Choroid plexus epithelial cell (primary cell): Measurements from ENCODE around the gene GPSM3.

ENCODE experiments used
- DNase-seq: peaks from one replicate; pipeline ENCODE4 v3.0.0-alpha.2; 2010; ENCODE audit warnings: low read depth
- H3K4me3 ChIP-seq: 2 replicates; pipeline ENCODE4 v1.5.1; 2011; ENCODE audit warnings: low read depth, mild to moderate bottlenecking, control low read depth, low read length, moderate library complexity
- TF ChIP-seq, protein P1 (sequence below): conservative IDR thresholded peaks from 2 replicates; pipeline ENCODE4 v1.5.1; 2011; ENCODE audit warnings: low read depth, mild to moderate bottlenecking, control low read depth, inconsistent platforms, low read length, moderate library complexity

Gene GPSM3

DNA sequence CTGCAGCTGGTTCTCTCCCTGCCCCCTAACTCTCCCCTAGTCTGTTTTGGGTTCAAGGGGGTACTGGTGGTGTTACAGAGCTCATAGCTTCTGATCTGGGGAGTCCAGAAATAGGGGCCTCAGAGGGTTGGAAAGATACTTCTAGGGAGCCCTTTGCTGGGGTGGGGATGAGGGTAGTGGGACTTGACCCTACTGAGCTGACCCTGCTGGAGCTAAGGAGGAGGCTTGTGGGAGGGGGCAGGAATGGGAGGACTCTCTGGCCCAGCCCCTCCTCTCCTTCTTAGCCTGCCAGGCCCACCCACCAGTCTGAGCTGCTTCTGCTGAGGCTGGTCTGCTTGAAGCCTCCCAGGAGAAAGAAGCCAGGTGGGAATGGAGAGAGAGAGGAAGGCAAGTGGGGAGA is 28.1 kb downstream of the GPSM3 start, which contains the start of gene EGFL8:
Gene EGFL8, plus strand, starts transcription at position 301 of the 400 bp plus-strand sequence. CDS start 1,571 bp downstream, outside the sequence.
- no peak for DNase-seq
- no peak within 1 kb of the TSS for H3K4me3 ChIP-seq
- TF ChIP-seq, protein P1, sequence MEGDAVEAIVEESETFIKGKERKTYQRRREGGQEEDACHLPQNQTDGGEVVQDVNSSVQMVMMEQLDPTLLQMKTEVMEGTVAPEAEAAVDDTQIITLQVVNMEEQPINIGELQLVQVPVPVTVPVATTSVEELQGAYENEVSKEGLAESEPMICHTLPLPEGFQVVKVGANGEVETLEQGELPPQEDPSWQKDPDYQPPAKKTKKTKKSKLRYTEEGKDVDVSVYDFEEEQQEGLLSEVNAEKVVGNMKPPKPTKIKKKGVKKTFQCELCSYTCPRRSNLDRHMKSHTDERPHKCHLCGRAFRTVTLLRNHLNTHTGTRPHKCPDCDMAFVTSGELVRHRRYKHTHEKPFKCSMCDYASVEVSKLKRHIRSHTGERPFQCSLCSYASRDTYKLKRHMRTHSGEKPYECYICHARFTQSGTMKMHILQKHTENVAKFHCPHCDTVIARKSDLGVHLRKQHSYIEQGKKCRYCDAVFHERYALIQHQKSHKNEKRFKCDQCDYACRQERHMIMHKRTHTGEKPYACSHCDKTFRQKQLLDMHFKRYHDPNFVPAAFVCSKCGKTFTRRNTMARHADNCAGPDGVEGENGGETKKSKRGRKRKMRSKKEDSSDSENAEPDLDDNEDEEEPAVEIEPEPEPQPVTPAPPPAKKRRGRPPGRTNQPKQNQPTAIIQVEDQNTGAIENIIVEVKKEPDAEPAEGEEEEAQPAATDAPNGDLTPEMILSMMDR, result no peak

- H3K4me3 ChIP-seq, result no peak overlapping the region
- no peak for DNase-seq
- TF ChIP-seq, protein P1, result no peak
Measured at GRCh38 chr6:32163559-32164258, 28.7 kb downstream of the GPSM3 start.

GRCh38 chr6:32158052-32158451 is 34.4 kb downstream of the GPSM3 start:
- no peak overlapping the region for H3K4me3 ChIP-seq
- DNase-seq, result no peak
- TF ChIP-seq, protein P1, result no peak

DNA sequence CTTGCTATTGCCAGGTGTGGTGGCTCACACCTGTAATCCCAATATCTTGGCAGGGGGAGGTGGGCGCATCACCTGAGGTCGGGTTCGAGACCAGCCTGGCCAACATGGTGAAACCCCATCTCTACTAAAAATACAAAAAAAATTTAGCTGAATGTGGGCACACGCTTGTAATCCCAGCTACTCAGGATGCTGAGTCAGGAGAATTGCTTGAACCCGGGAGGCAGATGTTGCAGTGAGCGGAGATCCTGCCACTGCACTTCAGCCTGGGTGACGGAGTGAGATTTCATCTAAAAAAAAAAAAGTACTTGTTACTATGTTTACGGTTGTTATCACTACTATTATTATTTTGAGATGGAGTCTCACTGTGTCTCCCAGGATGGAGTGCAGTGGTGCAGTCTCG is 35.6 kb downstream of the GPSM3 start:
- TF ChIP-seq, protein P1, result no peak
- H3K4me3 ChIP-seq, result no peak overlapping the region
- no peak for DNase-seq

GRCh38 chr6:32154514-32155161 is 37.8 kb downstream of the GPSM3 start:
- peak overlapping the region; percentile 96 for H3K4me3 ChIP-seq
- TF ChIP-seq, protein P1, result peak; percentile 73
- peak; percentile 77 for DNase-seq

- H3K4me3 ChIP-seq, result peak within 1 kb of the TSS; percentile 96
- TF ChIP-seq, protein P1, result peak; percentile 53
- peak; percentile 98 for DNase-seq
Measured at GRCh38 chr6:32153564-32154513, 38.6 kb downstream of the GPSM3 start, which contains the start of gene PPT2. Gene PPT2 (plus strand): TSS chr6:32154141. CDS start chr6:32154595, 454 bp downstream.
